Neural cell (in vitro differentiated cells): ENCODE data around the gene FYCO1. TPM values are rescaled to one million over a fixed set of nuclear protein-coding genes. Genes with fewer than 3 reads are reported as not detected.

Source experiments
- H2AFZ ChIP-seq: fragments of 200-600, 300-800 bp; sonication (generic), shearing (Covaris generic); 2 replicates; pipeline ENCODE4 v1.6.0; 2014; ENCODE audit warnings: low read depth, mild to moderate bottlenecking, antibody characterized with exemption, low read length, moderate library complexity
- H3F3A ChIP-seq: fragments of 200-600 bp; shearing (Covaris generic); 2 replicates; pipeline ENCODE4 v1.6.1; 2016; ENCODE audit warnings: mild to moderate bottlenecking, moderate library complexity, mixed read lengths, antibody characterized with exemption, low read length; ENCODE audit not compliant: insufficient read depth, poor library complexity, severe bottlenecking
- H3K27ac ChIP-seq: fragments of 200-600, 300-800 bp; sonication (generic), shearing (Covaris generic); 2 replicates; pipeline ENCODE4 v1.5.1; 2014; ENCODE audit warnings: mild to moderate bottlenecking, low read length, moderate library complexity
- H3K27me3 ChIP-seq: fragments of 300-800, 200-600 bp; sonication (generic), shearing (Covaris generic); 2 replicates; pipeline ENCODE4 v1.6.0; 2014; ENCODE audit warnings: mild to moderate bottlenecking, low read depth, low read length, moderate library complexity; ENCODE audit not compliant: insufficient read depth
- H3K36me3 ChIP-seq: fragments of 300-800, 200-600 bp; sonication (generic), shearing (Covaris generic); 2 replicates; pipeline ENCODE4 v1.5.1; 2014; ENCODE audit warnings: mild to moderate bottlenecking, antibody characterized with exemption, low read length, moderate library complexity; ENCODE audit not compliant: insufficient read depth
- H3K4me2 ChIP-seq: fragments of 300-800, 200-600 bp; sonication (generic), shearing (Covaris generic); 2 replicates; pipeline ENCODE4 v1.6.0; 2014; ENCODE audit warnings: mild to moderate bottlenecking, low read length
- H3K4me3 ChIP-seq: fragments of 300-800, 200-600 bp; sonication (generic), shearing (Covaris generic); 2 replicates; pipeline ENCODE4 v1.5.1; 2014; ENCODE audit warnings: mild to moderate bottlenecking, low read length, moderate library complexity
- H3K79me2 ChIP-seq: fragments of 200-600 bp; shearing (Covaris generic); replicated peaks from 2 replicates; pipeline ENCODE4 v1.6.0; 2014; ENCODE audit warnings: mild to moderate bottlenecking, low read length, moderate library complexity; ENCODE audit not compliant: insufficient read depth
- H3K9ac ChIP-seq: fragments of 300-800, 200-600 bp; sonication (generic), shearing (Covaris generic); 2 replicates; pipeline ENCODE4 v1.6.1; 2016; ENCODE audit warnings: mild to moderate bottlenecking, low read length, mixed read lengths
- H3K9me2 ChIP-seq: fragments of 200-600 bp; shearing (Covaris generic); 2 replicates; pipeline ENCODE4 v1.6.1; 2016; ENCODE audit warnings: mild to moderate bottlenecking, low read length, mixed read lengths; ENCODE audit not compliant: insufficient read depth
- H3K9me3 ChIP-seq: fragments of 200-600, 300-800 bp; sonication (generic), shearing (Covaris generic); 2 replicates; pipeline ENCODE4 v1.6.1; 2016; ENCODE audit warnings: mild to moderate bottlenecking, mixed run types, low read length, moderate library complexity, mixed read lengths
- H4K20me1 ChIP-seq: fragments of 200-600 bp; shearing (Covaris generic); 2 replicates; pipeline ENCODE4 v1.6.1; 2016; ENCODE audit warnings: mild to moderate bottlenecking, mixed run types; ENCODE audit not compliant: insufficient read depth
- EP300 ChIP-seq: fragments of 450-650 bp; conservative IDR thresholded peaks from 2 replicates; pipeline ENCODE4 v1.6.1; 2014; ENCODE audit warnings: antibody characterized with exemption, mild to moderate bottlenecking, moderate library complexity; ENCODE audit not compliant: poor library complexity, severe bottlenecking
- EZH2 ChIP-seq: fragments of 200-600, 300-800 bp; shearing (Covaris generic), sonication (generic); IDR thresholded peaks from 2 replicates; pipeline ENCODE4 v1.6.1; 2014; ENCODE audit warnings: antibody characterized with exemption, low read length, borderline replicate concordance, mild to moderate bottlenecking; ENCODE audit not compliant: insufficient read depth, poor library complexity, severe bottlenecking
- MXI1 ChIP-seq: fragments of 450-650 bp; conservative IDR thresholded peaks from 2 replicates; pipeline ENCODE4 v1.6.1; 2014; ENCODE audit warnings: antibody characterized with exemption, mild to moderate bottlenecking; ENCODE audit not compliant: poor library complexity, severe bottlenecking
- POLR2AphosphoS5 ChIP-seq: IDR thresholded peaks from 2 replicates; pipeline ENCODE4 v1.6.1; 2012
- RAD21 ChIP-seq: fragments of 450-650 bp; conservative IDR thresholded peaks from 2 replicates; pipeline ENCODE4 v1.6.1; 2014; ENCODE audit warnings: antibody characterized with exemption, mild to moderate bottlenecking, moderate library complexity
- SMC3 ChIP-seq: fragments of 450-650 bp; conservative IDR thresholded peaks from 2 replicates; pipeline ENCODE4 v1.6.1; 2014; ENCODE audit warnings: antibody characterized with exemption, mild to moderate bottlenecking, moderate library complexity; ENCODE audit not compliant: poor library complexity
- TAF1 ChIP-seq: IDR thresholded peaks from 2 replicates; pipeline ENCODE4 v1.6.1; 2012; ENCODE audit warnings: low read depth
- polyA plus RNA-seq: library from polyadenylated mRNA; depleted of rRNA; stranded (reverse); fragments of >200 nt; gene quantifications from 2 replicates; pipeline ENCODE4 v1.2.3, GENCODE V29; 2014
- TF ChIP-seq, protein P1 (sequence below): fragments of 450-650 bp; IDR thresholded peaks from 2 replicates; pipeline ENCODE4 v1.5.1; 2014; ENCODE audit warnings: antibody characterized with exemption, mild to moderate bottlenecking, moderate library complexity; ENCODE audit not compliant: poor library complexity, severe bottlenecking
- TF ChIP-seq, protein P2 (sequence below): IDR thresholded peaks from 2 replicates; pipeline ENCODE4 v1.6.1; 2012; ENCODE audit warnings: borderline replicate concordance

FYCO1 gene
- polyA plus RNA-seq, 1 donor from 2014 or later, result 0.12 TPM

DNA sequence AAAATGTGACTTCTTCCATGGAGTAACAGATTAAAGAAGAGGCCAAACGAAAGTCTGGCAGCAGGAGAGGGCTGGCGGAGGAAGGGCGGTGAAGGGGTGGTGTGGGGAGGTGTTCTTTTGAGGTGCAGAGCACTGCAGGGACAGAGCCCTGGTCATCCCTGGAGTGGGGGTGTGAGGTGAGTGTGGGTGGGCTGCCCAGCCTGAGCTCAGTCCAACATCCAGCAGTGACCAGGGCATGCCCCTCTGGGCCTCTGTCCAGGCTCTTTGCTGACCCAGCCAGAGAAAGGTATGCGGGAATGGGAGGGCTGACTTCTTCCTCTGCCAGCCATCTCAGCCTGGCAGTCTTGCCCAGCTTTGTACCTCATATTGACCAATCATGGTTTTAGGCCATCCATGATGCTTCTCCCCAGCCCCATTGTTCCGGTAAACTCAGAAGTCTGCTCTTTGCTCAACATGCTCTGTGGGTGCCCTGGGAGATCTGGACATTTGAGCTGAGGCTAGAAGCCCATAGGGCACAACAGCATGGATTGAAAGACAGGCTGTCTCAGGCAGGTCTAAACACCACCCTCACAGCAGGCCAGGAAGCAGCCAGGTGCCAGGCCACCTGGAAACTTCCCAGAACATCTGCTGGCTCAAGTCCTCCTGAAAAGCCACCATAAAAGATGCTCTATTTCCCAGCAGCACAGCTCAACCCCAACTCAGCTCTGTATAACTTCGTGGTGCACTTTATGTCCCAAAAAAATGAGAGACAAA, 78.3 kb downstream of the FYCO1 start:
- H3K79me2 ChIP-seq, result no peaks in the 10 kb centered on the region
- H3K9ac ChIP-seq, result no peak overlapping the region
- H3F3A ChIP-seq, result no peaks in the 10 kb centered on the region
- H4K20me1 ChIP-seq, result no peaks in the 10 kb centered on the region
- H3K27me3 ChIP-seq, result no peaks in the 10 kb centered on the region
- H3K36me3 ChIP-seq, result no peaks in the 10 kb centered on the region
- H3K4me3 ChIP-seq, result no peak overlapping the region
- H2AFZ ChIP-seq, result no peak overlapping the region
- no peak overlapping the region for H3K4me2 ChIP-seq
- no peaks in the 10 kb centered on the region for H3K9me2 ChIP-seq
- H3K27ac ChIP-seq, result no peak overlapping the region
- H3K9me3 ChIP-seq, result no peaks in the 10 kb centered on the region
- TF ChIP-seq EP300, result no peak

DNA sequence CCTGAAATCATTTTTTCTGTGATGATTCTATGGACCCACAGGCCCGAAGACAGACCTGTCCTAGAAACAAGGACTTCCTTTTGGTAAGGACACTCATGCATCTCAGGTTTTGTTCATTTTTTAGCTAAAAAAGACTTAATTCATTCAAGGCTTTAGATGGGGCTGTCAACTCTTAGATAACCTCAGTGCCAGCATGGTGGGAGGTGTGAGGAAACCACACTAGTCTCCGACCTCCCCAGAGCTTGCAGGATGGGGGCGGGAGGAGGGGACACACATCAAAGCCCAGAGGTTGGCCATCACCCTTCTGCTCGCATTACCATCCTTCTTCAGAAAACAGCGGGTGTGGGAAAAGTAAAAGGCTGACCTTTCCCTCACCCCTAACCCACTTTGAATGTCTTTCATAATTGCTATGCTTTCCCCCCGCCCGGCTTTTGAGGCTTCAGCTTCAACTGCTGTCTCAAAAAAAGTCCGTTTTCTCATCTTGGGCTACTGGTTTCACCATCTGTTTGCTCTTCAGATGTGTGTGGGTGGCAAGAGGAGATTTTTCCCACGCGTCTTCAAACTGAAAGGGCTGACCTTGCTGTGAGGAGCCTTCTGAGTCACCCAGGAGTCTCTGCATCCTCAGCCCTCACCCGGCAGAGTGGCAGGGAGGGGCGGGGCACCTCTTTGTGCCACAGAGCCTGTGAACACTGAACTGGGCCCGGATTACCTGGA, 79.9 kb downstream of the FYCO1 start:
- H3K79me2 ChIP-seq, result no peaks in the 10 kb centered on the region
- H3K9me2 ChIP-seq, result no peaks in the 10 kb centered on the region
- TF ChIP-seq, protein P1, sequence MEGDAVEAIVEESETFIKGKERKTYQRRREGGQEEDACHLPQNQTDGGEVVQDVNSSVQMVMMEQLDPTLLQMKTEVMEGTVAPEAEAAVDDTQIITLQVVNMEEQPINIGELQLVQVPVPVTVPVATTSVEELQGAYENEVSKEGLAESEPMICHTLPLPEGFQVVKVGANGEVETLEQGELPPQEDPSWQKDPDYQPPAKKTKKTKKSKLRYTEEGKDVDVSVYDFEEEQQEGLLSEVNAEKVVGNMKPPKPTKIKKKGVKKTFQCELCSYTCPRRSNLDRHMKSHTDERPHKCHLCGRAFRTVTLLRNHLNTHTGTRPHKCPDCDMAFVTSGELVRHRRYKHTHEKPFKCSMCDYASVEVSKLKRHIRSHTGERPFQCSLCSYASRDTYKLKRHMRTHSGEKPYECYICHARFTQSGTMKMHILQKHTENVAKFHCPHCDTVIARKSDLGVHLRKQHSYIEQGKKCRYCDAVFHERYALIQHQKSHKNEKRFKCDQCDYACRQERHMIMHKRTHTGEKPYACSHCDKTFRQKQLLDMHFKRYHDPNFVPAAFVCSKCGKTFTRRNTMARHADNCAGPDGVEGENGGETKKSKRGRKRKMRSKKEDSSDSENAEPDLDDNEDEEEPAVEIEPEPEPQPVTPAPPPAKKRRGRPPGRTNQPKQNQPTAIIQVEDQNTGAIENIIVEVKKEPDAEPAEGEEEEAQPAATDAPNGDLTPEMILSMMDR, result no peak
- TF ChIP-seq TAF1 (no peak), POLR2AphosphoS5 (no peak), SMC3 (no peak), EZH2 (no peak), EP300 (no peak), RAD21 (no peak), MXI1 (no peak)
- TF ChIP-seq, protein P2, sequence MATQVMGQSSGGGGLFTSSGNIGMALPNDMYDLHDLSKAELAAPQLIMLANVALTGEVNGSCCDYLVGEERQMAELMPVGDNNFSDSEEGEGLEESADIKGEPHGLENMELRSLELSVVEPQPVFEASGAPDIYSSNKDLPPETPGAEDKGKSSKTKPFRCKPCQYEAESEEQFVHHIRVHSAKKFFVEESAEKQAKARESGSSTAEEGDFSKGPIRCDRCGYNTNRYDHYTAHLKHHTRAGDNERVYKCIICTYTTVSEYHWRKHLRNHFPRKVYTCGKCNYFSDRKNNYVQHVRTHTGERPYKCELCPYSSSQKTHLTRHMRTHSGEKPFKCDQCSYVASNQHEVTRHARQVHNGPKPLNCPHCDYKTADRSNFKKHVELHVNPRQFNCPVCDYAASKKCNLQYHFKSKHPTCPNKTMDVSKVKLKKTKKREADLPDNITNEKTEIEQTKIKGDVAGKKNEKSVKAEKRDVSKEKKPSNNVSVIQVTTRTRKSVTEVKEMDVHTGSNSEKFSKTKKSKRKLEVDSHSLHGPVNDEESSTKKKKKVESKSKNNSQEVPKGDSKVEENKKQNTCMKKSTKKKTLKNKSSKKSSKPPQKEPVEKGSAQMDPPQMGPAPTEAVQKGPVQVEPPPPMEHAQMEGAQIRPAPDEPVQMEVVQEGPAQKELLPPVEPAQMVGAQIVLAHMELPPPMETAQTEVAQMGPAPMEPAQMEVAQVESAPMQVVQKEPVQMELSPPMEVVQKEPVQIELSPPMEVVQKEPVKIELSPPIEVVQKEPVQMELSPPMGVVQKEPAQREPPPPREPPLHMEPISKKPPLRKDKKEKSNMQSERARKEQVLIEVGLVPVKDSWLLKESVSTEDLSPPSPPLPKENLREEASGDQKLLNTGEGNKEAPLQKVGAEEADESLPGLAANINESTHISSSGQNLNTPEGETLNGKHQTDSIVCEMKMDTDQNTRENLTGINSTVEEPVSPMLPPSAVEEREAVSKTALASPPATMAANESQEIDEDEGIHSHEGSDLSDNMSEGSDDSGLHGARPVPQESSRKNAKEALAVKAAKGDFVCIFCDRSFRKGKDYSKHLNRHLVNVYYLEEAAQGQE, result no peak
- no peak overlapping the region for H2AFZ ChIP-seq
- no peaks in the 10 kb centered on the region for H3K9me3 ChIP-seq
- H3F3A ChIP-seq, result no peaks in the 10 kb centered on the region
- H3K4me3 ChIP-seq, result no peak overlapping the region
- no peak overlapping the region for H3K9ac ChIP-seq
- no peak overlapping the region for H3K27ac ChIP-seq
- H3K4me2 ChIP-seq, result no peak overlapping the region
- H4K20me1 ChIP-seq, result no peaks in the 10 kb centered on the region
- H3K27me3 ChIP-seq, result no peaks in the 10 kb centered on the region
- no peaks in the 10 kb centered on the region for H3K36me3 ChIP-seq
